Measurements from ENCODE around the gene FAM76B. TPM values are rescaled to one million over a fixed set of nuclear protein-coding genes. Genes with fewer than 3 reads are reported as not detected.

The FAM76B gene
- total and polyA plus RNA-seq, 2 of the 13 experiments (the other 11 are each of a cell fraction or from before 2014, with no cell fraction given), result 20.2 to 24.2 TPM

GRCh38 chr11:95821640-95822039 lies 32.1 kb upstream of the FAM76B start:
- TF ChIP-seq ZBTB4 (CRISPR knock-in tag; IDR thresholded peaks at IDR 0.05; ENCODE audit: borderline replicate concordance), result no peak
- TF ChIP-seq IRF9 (CRISPR knock-in tag; IDR thresholded peaks at IDR 0.05; ENCODE audit: borderline replicate concordance), result no peak
- H3K27ac ChIP-seq (ENCODE audit: extremely low read length, insufficient read depth, low read length), result no peak overlapping the region
- WGBS (ENCODE audit: low lambda C conversion rate), result 96% methylated on average over 2 of the region's 2 CpGs
- no peak for DNase-seq (ENCODE audit: low spot score)
- H3K4me1 ChIP-seq (ENCODE audit: insufficient read depth, low read length), result no peaks in the 10 kb centered on the region
- no peak for FAIRE-seq
- H3K9ac ChIP-seq (ENCODE audit: insufficient read depth, low read depth, low read length), result no peak overlapping the region
- in situ Hi-C loops (cut with HindIII; ENCODE audit: extremely low pct_ligation_motif_present, low pct_unique_long_range_greater_than_20kb), result no loop called here
- H2AFZ ChIP-seq (ENCODE audit: low read length), result no peak overlapping the region
- no peaks in the 10 kb centered on the region; a peak in 1 of 5 replicates for H3K27me3 ChIP-seq (ENCODE audit: control insufficient read depth in 1 of 2, insufficient read depth in 2 of 2, low read length in 2 of 2)
- no TSS peak for BruUV-seq (replicated peaks)
- no peaks in the 10 kb centered on the region for H3K79me2 ChIP-seq (ENCODE audit: insufficient read depth, low read length)
- no peak overlapping the region for H3K4me3 ChIP-seq (replicated peaks in 1 of 3; ENCODE audit: insufficient read depth in 1 of 3, low read depth in 2 of 3, low read length in 3 of 3)
- ChIA-PET CTCF (ENCODE audit: low intra/inter-chr PET ratio, low total read pairs) (no interaction called here), POLR2A (no interaction called here)
- peaks cover 3 to 37% of the 10 kb centered on the region in 2 experiments for H3K36me3 ChIP-seq (replicated peaks in 1 of 2; ENCODE audit: control insufficient read depth in 1 of 2, insufficient read depth in 2 of 2, low read length in 2 of 2)
- intact Hi-C loops (cut with micrococcal nuclease; ENCODE audit: unreplicated experiment), result no loop called here
- H3K9me3 ChIP-seq (ENCODE audit: low read length), result no peaks in the 10 kb centered on the region
- ATAC-seq, result no peak
- no peak overlapping the region for H3K4me2 ChIP-seq (ENCODE audit: low read depth, low read length)
- no peaks in the 10 kb centered on the region for H4K20me1 ChIP-seq (ENCODE audit: insufficient read depth, low read length)

GRCh38 chr11:95816037-95816436 lies 26.5 kb upstream of the FAM76B start:
- Histone ChIP-seq H3K36me3 (replicated peaks in 1 of 2; ENCODE audit: control insufficient read depth in 1 of 2, insufficient read depth in 2 of 2, low read length in 2 of 2) (peaks cover 4 to 28% of the 10 kb centered on the region in 2 experiments), H2AFZ (ENCODE audit: low read length) (no peak overlapping the region), H3K9me3 (ENCODE audit: low read length) (no peaks in the 10 kb centered on the region), H4K20me1 (ENCODE audit: insufficient read depth, low read length) (no peaks in the 10 kb centered on the region), H3K4me2 (ENCODE audit: low read depth, low read length) (no peak overlapping the region), H3K27me3 (ENCODE audit: control insufficient read depth in 1 of 2, insufficient read depth in 2 of 2, low read length in 2 of 2) (no peaks in the 10 kb centered on the region; a peak in 1 of 5 replicates), H3K4me3 (replicated peaks in 1 of 3; ENCODE audit: insufficient read depth in 1 of 3, low read depth in 2 of 3, low read length in 3 of 3) (no peak overlapping the region), H3K9ac (ENCODE audit: insufficient read depth, low read depth, low read length) (no peak overlapping the region), H3K27ac (ENCODE audit: extremely low read length, insufficient read depth, low read length) (no peak overlapping the region), H3K79me2 (ENCODE audit: insufficient read depth, low read length) (no peaks in the 10 kb centered on the region), H3K4me1 (ENCODE audit: insufficient read depth, low read length) (no peaks in the 10 kb centered on the region)
- intact Hi-C loops (cut with micrococcal nuclease; ENCODE audit: unreplicated experiment) (no loop called here), in situ Hi-C loops (cut with HindIII; ENCODE audit: extremely low pct_ligation_motif_present, low pct_unique_long_range_greater_than_20kb) (no loop called here)
- ChIA-PET POLR2A (no interaction called here), CTCF (ENCODE audit: low intra/inter-chr PET ratio, low total read pairs) (no interaction called here)
- ATAC-seq (no peak), DNase-seq (ENCODE audit: low spot score) (no peak), FAIRE-seq (no peak)
- 99% methylated on average over 2 of the region's 2 CpGs for whole genome bisulfite sequencing (ENCODE audit: low lambda C conversion rate)
- TF ChIP-seq PAF1 (CRISPR knock-in tag; IDR thresholded peaks at IDR 0.05) (no peak), SNAPC4 (CRISPR knock-in tag; IDR thresholded peaks at IDR 0.05) (no peak), POLR2AphosphoS2 (IDR thresholded peaks at IDR 0.05; ENCODE audit: low read depth, low read length) (no peak), ZSCAN20 (CRISPR knock-in tag; IDR thresholded peaks at IDR 0.05; ENCODE audit: borderline replicate concordance) (no peak), SIN3B (IDR thresholded peaks at IDR 0.05; ENCODE audit: low read length) (no peak)
- BruUV-seq (replicated peaks), result no TSS peak
